Right renal cortex interstitium (tissue), 3 donors: Measurements from ENCODE around the gene CLDN9. TPM values are rescaled to one million over a fixed set of nuclear protein-coding genes. Genes with fewer than 3 reads are reported as not detected.
A peak's percentile ranks its signal among the peaks of the same experiment; 100 is the strongest.

Experiments
- DNase-seq, 3 donors: peaks; one replicate each; pipeline ENCODE4 v3.0.0-alpha.2; 2013; ENCODE audit warnings: low read depth in 3 of 3, low spot score in 2 of 3
- polyA plus RNA-seq, 3 donors: library from polyadenylated mRNA; unstranded; fragments of 120-200 nt; gene quantifications; one replicate each; pipeline ENCODE4 v1.2.1, GENCODE V29; 2013; ENCODE audit not compliant: insufficient read length in 3 of 3

Gene CLDN9
- polyA plus RNA-seq, 3 donors, result 2.0 to 2.8 (median 2.5) TPM

- DNase-seq, result no peak
Measured at GRCh38 chr16:2991566-2992261, 21.0 kb upstream of the CLDN9 start.

GRCh38 chr16:2992383-2993081 is 20.2 kb upstream of the CLDN9 start:
- no peak for DNase-seq

DNA sequence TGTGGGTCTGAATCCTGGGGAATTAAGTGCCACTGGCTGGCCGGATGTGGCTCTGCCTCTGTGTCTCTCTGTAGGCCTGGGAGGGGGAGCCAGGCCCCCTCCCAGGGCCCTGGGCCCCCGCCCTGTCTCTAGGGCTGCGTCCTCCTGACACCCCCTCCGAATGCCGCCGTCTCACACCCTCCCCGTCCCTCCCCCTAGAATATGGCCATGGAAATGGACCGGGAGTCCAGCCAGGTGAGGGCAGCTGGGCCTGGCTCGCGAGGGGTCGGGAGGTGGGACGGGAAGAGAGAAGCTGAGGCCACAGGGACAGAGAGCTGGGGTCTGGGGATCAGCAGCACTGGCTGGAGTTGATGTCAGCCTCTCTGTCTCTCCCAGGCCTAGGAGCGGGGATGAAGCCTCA is 16.4 kb upstream of the CLDN9 start:
- no peak for DNase-seq

DNA sequence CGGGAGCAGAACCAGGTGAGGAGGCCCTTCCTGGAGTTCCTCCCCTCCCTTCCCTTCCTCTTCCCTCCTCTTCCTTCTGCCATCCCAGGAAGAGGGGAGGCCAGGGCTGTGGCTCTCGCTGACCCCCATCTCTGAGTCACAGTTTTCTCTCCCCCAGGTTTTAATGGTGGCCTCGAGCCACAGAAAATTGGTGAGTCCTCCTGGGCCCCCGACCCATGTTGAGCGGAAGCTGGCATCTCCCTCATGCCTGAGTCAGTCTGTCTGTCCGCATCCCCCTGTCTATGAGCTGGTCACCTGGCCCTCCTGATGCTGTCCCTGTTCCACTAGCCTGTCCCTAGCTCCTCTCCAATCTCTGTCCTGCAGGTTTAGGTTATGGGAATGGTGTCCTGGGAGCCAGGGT is 12.8 kb upstream of the CLDN9 start:
- no peak for DNase-seq

DNA sequence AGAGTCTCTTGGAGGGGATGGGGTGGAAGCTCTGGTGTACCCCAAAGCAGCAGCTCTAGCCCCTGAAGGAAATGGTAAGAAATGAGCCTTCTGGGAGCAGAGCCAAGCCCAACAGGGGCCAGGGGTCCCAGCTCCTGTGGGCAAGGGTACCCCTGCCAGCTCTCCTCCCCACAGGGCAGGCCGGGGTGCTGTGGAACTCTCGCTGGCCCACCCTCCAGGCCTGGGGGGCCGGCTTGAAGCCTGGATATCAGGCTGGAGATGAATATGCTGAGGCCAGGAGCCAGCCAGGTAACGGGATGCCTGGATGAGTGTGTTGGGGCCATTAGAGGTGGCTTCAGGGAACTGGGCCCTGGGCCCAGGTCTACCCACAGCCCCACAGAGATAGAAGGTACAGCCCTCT is 12.2 kb upstream of the CLDN9 start:
- no peak for DNase-seq

GRCh38 chr16:3001316-3001715 is 11.4 kb upstream of the CLDN9 start:
- no peak for DNase-seq

DNA sequence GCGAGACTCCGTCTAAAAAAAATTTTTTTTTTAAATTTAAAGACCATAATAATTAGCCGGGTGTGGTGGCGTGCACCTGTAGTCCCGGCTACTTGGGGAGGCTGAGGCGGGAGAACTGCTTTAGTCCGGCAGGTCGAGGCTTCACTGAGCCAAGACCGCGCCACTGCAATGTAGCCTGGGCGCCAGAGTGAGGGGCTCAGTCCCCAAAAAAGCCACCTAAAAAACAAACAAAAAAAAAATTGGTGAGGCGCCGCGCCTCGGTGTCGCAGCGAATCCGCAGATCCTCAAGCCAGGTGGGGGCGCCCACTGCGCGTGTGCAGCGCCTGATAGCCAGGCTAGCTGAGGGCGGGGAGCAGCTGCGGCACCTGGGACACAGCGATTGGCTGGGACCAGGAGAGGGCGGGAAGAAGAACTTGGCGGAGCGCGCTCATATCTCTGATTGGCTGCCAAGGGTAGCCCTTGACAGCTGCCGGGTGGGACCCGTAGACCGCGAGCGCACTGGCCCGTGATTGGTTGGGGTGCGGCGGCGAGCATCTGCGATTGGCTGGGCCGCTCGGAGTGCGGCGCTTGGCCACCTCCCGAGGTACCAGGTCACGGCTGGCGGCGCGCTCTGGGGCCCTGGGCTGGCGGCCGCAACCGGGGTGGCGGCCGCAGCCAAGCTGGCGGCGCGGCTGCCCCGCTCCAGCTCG is 9.0 kb upstream of the CLDN9 start:
- peak; percentile 88 to 94 (median 90) for DNase-seq

DNA sequence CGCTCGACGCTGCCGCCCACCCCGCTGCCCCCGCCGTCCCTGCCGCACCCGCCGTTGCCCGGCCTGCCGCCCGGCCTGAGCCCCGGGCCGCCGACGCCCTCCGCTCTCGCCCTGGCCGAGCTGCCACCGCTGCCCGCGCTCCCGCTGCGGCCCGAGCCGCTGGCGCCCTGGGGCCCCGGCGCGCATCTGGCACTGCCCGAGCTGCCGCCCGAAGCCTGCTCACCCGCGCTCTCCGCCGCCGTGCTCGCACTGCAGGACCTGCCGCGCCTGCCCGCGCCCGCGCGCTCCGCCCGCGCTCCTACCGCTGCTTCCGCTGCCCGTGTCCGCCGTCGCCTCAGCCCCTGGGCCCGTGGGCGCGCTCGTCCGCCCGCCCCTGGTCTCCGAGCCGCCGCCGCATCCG is 8.4 kb upstream of the CLDN9 start:
- DNase-seq, result no peak

DNA sequence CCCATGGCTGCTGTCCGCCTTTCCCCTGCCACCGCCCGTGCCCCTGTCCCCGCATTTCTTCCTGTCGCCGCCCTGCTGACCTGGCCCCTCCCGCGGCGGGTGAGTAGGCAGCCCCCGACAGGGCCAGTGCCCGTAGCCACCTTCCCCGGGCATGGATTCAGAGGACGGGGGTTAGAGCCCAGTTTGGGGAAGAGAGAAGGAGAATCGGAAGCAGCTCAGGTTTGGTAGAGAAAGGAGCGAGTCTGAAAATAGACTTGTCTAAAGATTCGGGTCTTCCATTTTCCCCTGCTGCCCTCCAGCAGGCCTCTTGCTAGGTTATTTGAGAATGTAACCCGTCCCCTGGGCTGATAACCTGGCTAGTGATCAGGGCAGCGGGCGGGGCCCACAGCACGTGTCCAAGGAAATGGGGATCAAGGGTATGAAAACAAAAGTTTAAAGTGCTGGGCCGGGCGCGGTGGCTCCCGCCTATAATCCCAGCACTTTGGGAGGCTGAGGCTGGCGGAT is 7.9 kb upstream of the CLDN9 start:
- DNase-seq, result no peak

DNA sequence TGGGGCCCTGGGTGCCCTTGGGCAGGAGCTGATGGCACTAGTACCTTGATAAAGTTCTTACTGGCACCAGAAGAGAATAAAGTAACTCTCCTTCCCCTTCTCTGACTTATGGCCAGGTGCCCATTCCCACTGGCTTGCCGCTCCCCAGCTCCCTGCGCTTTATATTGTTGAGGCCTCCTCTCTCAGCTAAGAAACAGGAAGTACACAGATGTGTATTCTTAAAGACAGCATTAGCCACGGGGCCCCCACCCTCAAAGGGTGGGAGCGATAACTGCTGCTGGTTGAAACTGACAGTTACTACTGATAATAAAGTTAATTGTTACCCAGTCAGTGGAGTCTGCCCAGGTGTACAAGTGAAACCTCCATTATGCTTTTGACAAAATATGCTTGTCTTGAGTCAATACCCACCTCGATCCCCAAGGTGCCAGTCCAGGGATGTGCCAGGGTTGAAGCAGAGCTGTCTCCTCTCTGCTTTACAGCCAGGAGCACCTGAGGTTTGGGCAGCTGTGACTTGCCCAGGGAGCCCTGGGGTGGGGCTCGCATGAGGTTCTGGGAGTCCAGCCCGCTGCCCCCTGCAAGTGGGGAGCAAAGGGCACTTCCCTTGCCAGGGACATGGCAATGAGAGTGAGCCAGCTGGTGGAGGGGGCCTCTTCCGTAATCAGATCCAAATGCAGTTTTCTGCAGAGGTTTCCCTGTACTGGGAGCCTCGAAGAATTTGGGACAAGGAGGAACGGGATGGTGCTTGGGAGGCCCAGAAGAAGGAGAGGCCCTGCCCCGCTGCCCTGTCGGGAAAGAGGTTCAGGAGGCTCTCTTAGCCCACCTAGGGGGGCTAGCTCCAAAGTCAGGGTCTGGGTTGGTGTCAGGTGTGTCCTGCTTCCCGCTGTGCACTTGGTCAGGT is 5.4 kb upstream of the CLDN9 start:
- no peak for DNase-seq

DNA sequence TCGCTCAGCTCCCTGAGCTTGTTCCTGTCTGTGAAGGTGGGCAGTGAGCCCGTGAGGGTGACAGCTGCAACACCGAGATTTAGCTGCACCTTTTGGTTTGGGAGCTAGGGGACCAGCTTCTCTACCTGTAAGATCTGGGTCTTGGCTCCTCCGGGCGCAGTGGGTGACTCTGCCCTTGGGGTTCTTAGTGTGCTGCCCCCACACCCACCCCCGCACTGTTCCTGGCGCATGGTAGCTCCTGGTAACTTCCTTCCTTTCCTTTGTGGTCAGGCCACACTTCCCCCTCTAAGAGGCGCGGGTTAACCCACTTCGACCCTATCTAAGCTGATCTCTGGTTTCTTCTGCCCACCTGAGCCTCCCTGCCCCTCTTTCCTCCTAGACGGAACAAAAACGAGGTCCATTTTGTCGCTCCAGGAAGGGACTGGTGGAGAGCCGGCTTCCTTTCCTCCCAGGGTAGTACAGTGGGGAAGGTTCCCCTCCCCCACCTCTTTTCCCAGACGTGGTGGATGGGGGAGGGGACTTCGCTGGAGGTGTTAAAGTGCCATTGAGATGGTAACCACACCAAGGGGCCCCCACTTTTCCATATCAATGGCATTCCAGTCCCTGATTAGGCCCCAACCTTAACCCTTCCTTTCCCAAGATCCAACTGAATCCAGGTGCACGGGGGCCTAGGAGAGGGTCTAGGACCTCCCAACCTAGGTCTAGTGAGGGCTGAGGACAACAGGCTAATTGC is 4.6 kb upstream of the CLDN9 start:
- no peak for DNase-seq

- DNase-seq, result no peak
Measured at GRCh38 chr16:3008690-3009037, 4.1 kb upstream of the CLDN9 start.

- no peak for DNase-seq
Measured at GRCh38 chr16:3009568-3010390, 2.9 kb upstream of the CLDN9 start.

GRCh38 chr16:3010510-3010909 is 2.2 kb upstream of the CLDN9 start:
- no peak for DNase-seq

GRCh38 chr16:3012246-3012645 is 477 bp upstream of the CLDN9 start:
- no peak for DNase-seq

GRCh38 chr16:3013491-3013951 is 798 bp downstream of the CLDN9 start:
- no peak for DNase-seq

GRCh38 chr16:3013998-3014690 is 1.4 kb downstream of the CLDN9 start:
- no peak for DNase-seq

DNA sequence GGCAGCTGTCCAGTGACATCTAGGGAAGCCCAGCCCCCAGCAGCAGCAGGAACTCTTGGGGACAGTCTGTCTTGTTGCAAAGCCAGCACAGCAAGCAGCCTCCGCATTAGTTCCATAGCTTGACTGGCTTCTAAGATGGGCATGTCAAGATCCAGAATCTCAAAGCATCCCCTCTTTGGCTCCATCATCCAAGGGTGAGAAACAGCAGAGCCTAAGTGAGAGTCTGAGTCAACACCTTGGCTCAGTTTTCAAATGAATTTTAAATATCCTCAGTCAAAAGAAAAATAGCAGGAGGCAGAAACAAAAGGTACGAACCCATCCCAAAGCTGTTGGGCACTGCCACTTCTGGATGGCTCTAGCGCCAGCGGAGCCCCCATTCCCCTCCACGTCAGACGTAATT is 2.2 kb downstream of the CLDN9 start:
- DNase-seq, result no peak
